Caco-2 (cell line): ENCODE measurements around the gene CD19. TPM values are rescaled to one million over a fixed set of nuclear protein-coding genes. Genes with fewer than 3 reads are reported as not detected.

ENCODE experiments used
- BruUV-seq: library from RNA; stranded (reverse); fragments of 400-500 nt; replicated peaks from 2 replicates; lab custom pipeline; 2021; lab: Mats Ljungman, UMichigan
- CTCF ChIA-PET: fragments of 300-600 bp; sonication (Branson Sonifier 250); formaldehyde crosslinking; loops from one replicate; lab custom pipeline; 2022; ENCODE audit warnings: antibody characterized with exemption; lab: Charles Lee
- POLR2A ChIA-PET: fragments of 300-600 bp; sonication (Branson Sonifier 250); formaldehyde crosslinking; loops from one replicate; lab custom pipeline; 2022; ENCODE audit warnings: antibody characterized with exemption; lab: Charles Lee
- DNase-seq, 2 experiments: peaks; one replicate each; pipeline versions ENCODE4 v3.0.0 to v3.0.0-alpha.2; 2020 to 2022
- H3K27me3 ChIP-seq: replicated peaks from 2 replicates; pipeline ENCODE4 v1.6.0; 2011; ENCODE audit warnings: low read length; ENCODE audit not compliant: control insufficient read depth, insufficient read depth
- H3K36me3 ChIP-seq: 2 replicates; pipeline ENCODE4 v1.5.1; 2011; ENCODE audit warnings: low read length; ENCODE audit not compliant: control insufficient read depth, insufficient read depth
- H3K4me1 ChIP-seq: fragments of 250-450 bp; sonication (Bioruptor Pico); 2 replicates; pipeline ENCODE4 v1.5.1; 2020; ENCODE audit warnings: mild to moderate bottlenecking
- H3K4me3 ChIP-seq: 2 replicates; pipeline ENCODE4 v1.5.1; 2011; ENCODE audit warnings: low read depth, mild to moderate bottlenecking, control low read depth, low read length
- H3K9me3 ChIP-seq: fragments of 250-450 bp; sonication (Bioruptor Pico); 2 replicates; pipeline ENCODE4 v1.5.1; 2020; ENCODE audit warnings: mild to moderate bottlenecking, moderate library complexity
- H3K27ac Mint-ChIP-seq: one replicate; pipeline ENCODE4 v1.8.0; 2022; ENCODE audit warnings: mixed read lengths; ENCODE audit not compliant: unreplicated experiment
- H3K27me3 Mint-ChIP-seq: one replicate; pipeline ENCODE4 v1.8.0; 2022; ENCODE audit warnings: mixed read lengths; ENCODE audit not compliant: insufficient read depth, unreplicated experiment
- H3K36me3 Mint-ChIP-seq: one replicate; pipeline ENCODE4 v1.8.0; 2022; ENCODE audit warnings: mild to moderate bottlenecking, mixed read lengths; ENCODE audit not compliant: insufficient read depth, unreplicated experiment
- H3K4me1 Mint-ChIP-seq: one replicate; pipeline ENCODE4 v1.8.0; 2022; ENCODE audit warnings: low read depth, mixed read lengths; ENCODE audit not compliant: unreplicated experiment
- H3K4me3 Mint-ChIP-seq: one replicate; pipeline ENCODE4 v1.8.0; 2022; ENCODE audit warnings: mild to moderate bottlenecking, moderate library complexity, mixed read lengths; ENCODE audit not compliant: unreplicated experiment
- H3K9me3 Mint-ChIP-seq: one replicate; pipeline ENCODE4 v1.8.0; 2022; ENCODE audit warnings: mixed read lengths; ENCODE audit not compliant: unreplicated experiment
- intact Hi-C: fragments of 100-400 bp; cut with micrococcal nuclease; formaldehyde crosslinking; loops from one replicate; pipeline ENCODE4 v1.10.0; 2022; ENCODE audit not compliant: unreplicated experiment
- total RNA-seq: library from RNA; stranded (reverse); gene quantifications from 2 replicates; pipeline ENCODE4 v1.2.3, GENCODE V29; 2022
- TF ChIP-seq, protein P1 (sequence below), 2 experiments: fragments of 200-600 bp in 1 of 2; IDR thresholded peaks; 1 replicate in 1 of 2; 2 replicates in 1 of 2; pipeline versions ENCODE4 v1.5.1 to v1.8.0; 2011 to 2022; ENCODE audit warnings: antibody characterized with exemption in 1 of 2, control low read depth in 1 of 2, inconsistent platforms in 1 of 2, low read depth in 1 of 2, low read length in 1 of 2, mild to moderate bottlenecking in 1 of 2, moderate library complexity in 1 of 2; ENCODE audit not compliant: insufficient read depth in 1 of 2, severe bottlenecking in 1 of 2, unreplicated experiment in 1 of 2

CD19 gene
- total RNA-seq, 1 experiment from 2014 or later = not detected

DNA sequence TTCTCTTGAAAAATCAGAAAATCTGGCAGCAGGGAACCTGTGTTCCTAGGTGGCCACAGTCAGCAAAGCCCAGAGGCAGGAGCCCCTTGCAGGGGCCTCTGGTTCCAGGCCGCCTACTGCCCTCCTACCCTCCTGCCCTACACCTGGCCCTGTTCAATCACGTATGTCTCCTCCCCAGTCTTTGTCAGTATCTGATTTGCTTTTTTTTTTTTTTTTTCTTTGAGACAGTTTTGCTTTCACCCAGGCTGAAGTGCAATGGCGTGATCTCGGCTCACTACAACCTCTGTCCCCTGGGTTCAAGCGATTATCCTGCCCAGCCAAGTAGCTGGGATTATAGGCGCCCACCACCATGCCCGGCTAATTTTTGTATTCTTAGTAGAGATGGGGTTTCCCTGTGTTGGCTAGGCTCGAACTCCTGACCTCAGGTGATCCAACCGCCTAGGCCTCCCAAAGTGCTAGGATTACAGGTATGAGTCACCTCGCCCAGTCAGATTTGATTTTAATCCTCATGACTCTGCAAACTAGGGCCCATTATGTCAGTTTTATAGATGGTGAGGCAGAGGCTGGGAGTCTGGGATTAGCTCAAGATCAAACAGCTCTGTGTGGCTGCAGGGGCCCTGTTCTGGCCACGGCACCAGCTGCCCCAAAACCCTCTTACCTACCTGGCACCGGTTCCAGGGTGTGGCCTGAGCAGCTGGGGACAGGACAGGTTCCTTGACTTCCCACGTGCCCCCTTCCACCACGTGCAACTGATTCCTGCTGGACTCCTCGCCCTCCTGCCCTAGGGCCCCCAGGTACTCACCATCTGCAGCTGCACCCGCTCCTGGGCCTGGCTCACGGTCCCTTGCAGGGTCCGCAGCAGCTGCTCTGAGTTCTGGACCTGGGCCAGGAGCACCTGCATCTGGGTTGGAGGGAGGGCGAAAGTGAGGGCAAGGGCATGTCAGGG lies 21.4 kb upstream of the CD19 start:
- H3K27ac Mint-ChIP-seq = no peak overlapping the region
- no peak overlapping the region for H3K4me3 Mint-ChIP-seq
- Histone ChIP-seq H3K36me3 (no peaks in the 10 kb centered on the region; the same call in 1 of the 2 replicates), H3K4me3 (no peak overlapping the region), H3K9me3 (no peaks in the 10 kb centered on the region), H3K4me1 (no peaks in the 10 kb centered on the region), H3K27me3 (no peaks in the 10 kb centered on the region)
- intact Hi-C loops = no loop called here
- H3K4me1 Mint-ChIP-seq = peaks cover 7% of the 10 kb centered on the region
- DNase-seq = no peak
- BruUV-seq = no TSS peak
- H3K9me3 Mint-ChIP-seq = no peaks in the 10 kb centered on the region
- TF ChIP-seq, protein P1, sequence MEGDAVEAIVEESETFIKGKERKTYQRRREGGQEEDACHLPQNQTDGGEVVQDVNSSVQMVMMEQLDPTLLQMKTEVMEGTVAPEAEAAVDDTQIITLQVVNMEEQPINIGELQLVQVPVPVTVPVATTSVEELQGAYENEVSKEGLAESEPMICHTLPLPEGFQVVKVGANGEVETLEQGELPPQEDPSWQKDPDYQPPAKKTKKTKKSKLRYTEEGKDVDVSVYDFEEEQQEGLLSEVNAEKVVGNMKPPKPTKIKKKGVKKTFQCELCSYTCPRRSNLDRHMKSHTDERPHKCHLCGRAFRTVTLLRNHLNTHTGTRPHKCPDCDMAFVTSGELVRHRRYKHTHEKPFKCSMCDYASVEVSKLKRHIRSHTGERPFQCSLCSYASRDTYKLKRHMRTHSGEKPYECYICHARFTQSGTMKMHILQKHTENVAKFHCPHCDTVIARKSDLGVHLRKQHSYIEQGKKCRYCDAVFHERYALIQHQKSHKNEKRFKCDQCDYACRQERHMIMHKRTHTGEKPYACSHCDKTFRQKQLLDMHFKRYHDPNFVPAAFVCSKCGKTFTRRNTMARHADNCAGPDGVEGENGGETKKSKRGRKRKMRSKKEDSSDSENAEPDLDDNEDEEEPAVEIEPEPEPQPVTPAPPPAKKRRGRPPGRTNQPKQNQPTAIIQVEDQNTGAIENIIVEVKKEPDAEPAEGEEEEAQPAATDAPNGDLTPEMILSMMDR (IDR thresholded peaks at IDR 0.05; ENCODE audit: insufficient read depth in 1 of 2, low read depth in 1 of 2, low read length in 1 of 2, severe bottlenecking in 1 of 2, unreplicated experiment in 1 of 2) = no peak
- H3K27me3 Mint-ChIP-seq = no peaks in the 10 kb centered on the region
- CTCF ChIA-PET = no interaction called here
- peaks cover 16% of the 10 kb centered on the region for H3K36me3 Mint-ChIP-seq
- POLR2A ChIA-PET = no interaction called here

DNA sequence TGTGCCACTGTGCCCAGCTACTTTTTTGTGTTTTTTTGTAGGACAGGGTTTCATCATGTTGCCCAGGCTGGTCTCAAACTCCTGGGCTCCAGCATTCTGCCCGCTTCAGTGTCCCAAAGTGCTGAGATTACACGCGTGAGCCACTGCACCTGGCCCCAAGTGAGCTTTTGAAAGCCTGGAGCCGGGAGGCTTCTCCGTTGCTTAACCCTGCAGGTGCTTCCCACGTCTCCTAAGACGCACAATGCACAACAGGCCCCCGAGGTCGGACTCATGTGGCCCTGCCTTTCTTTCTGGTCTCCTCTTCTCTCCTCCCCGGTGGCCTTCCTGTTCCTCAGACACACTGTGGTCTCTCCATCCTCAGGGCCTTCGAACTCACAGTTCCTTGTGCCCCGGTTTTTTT lies 19.2 kb upstream of the CD19 start:
- Histone ChIP-seq H3K4me1 (no peaks in the 10 kb centered on the region), H3K4me3 (no peak overlapping the region), H3K27me3 (no peaks in the 10 kb centered on the region), H3K36me3 (no peaks in the 10 kb centered on the region; the same call in 1 of the 2 replicates), H3K9me3 (no peaks in the 10 kb centered on the region)
- Mint-ChIP-seq H3K27me3 (no peaks in the 10 kb centered on the region), H3K9me3 (no peaks in the 10 kb centered on the region), H3K4me3 (no peak overlapping the region), H3K4me1 (peaks cover 7% of the 10 kb centered on the region), H3K36me3 (peaks cover 31% of the 10 kb centered on the region), H3K27ac (no peak overlapping the region)
- ChIA-PET POLR2A (no interaction called here), CTCF (no interaction called here)
- intact Hi-C loops = no loop called here
- TF ChIP-seq, protein P1 (IDR thresholded peaks at IDR 0.05; ENCODE audit: insufficient read depth in 1 of 2, low read depth in 1 of 2, low read length in 1 of 2, severe bottlenecking in 1 of 2, unreplicated experiment in 1 of 2) = no peak
- no TSS peak for BruUV-seq
- no peak for DNase-seq

DNA sequence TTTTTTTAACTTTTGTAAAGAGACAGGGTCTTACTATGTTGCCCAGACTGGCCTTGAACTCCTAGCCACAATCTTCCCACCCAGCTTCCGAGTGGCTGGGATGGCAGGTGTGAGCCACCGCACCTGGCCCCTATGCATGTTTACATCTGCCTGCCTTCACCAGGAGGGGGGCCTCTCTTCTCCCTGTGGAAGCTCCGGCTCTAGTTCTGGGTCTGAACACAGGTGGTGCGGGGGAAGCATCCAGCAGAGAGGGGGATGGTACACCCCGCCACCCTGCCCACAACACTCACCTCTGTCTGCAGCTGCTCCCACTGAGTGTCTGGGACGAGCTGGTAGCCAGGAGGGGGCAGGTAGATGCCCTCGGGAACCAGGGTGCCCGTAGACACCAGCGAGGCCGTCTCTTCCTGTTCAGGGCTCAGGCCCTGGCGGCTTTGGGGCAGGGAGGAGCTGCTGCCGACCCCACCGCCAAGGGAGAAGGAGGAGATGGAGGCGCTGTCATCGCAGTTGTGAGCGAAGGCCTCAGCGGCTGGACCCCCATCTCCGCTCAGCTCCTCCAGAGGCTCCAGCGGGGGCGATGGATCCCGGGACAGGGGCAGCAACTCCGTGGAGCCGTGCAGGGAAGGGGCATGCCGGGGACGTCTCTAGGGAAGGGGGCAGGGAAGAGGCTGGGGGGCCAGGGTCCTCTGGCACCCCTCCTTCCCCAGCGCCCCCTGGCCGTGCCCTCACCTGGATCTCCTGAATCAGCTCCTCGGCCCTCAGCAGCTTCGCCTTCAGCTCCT lies 17.6 kb upstream of the CD19 start:
- no peaks in the 10 kb centered on the region for H3K27me3 ChIP-seq
- no peaks in the 10 kb centered on the region for H3K4me1 ChIP-seq
- no peaks in the 10 kb centered on the region for H3K9me3 Mint-ChIP-seq
- DNase-seq = no peak
- TF ChIP-seq, protein P1 (IDR thresholded peaks at IDR 0.05; ENCODE audit: insufficient read depth in 1 of 2, low read depth in 1 of 2, low read length in 1 of 2, severe bottlenecking in 1 of 2, unreplicated experiment in 1 of 2) = no peak
- no TSS peak for BruUV-seq
- ChIA-PET POLR2A (no interaction called here), CTCF (interaction anchor here (1.3 kb wide), 1 partner anchor 10 kb away, joined by 3 read pairs; no protein-coding TSS in a partner anchor)
- H3K36me3 Mint-ChIP-seq = peaks cover 31% of the 10 kb centered on the region
- no peak overlapping the region for H3K27ac Mint-ChIP-seq
- H3K4me3 ChIP-seq = no peak overlapping the region
- no peak overlapping the region for H3K4me3 Mint-ChIP-seq
- H3K27me3 Mint-ChIP-seq = no peaks in the 10 kb centered on the region
- no peaks in the 10 kb centered on the region for H3K9me3 ChIP-seq
- peaks cover 7% of the 10 kb centered on the region for H3K4me1 Mint-ChIP-seq
- H3K36me3 ChIP-seq = no peaks in the 10 kb centered on the region; the same call in 1 of the 2 replicates
- intact Hi-C loops = no loop called here
